NCI-H128 (cell line): ENCODE results near the gene SSR2.
"Not testable (repeated sequence)": the region's sequence is repeated elsewhere in the genome, so short reads cannot be mapped to it uniquely, and the experiment has no call there.

Source experiments
- DNase-seq: peaks from one replicate; lab custom pipeline; 2025; ENCODE audit not compliant: unreplicated experiment; lab: John Stamatoyannopoulos, UW

Gene SSR2

GRCh38 chr1:155996166-155996565 lies 24.6 kb downstream of the SSR2 start:
- DNase-seq: no peak

GRCh38 chr1:155993595-155993994 lies 27.2 kb downstream of the SSR2 start:
- DNase-seq: no peak

- DNase-seq: no peak
Measured at GRCh38 chr1:155990005-155990739, 30.6 kb downstream of the SSR2 start.

GRCh38 chr1:155989242-155990004 lies 31.3 kb downstream of the SSR2 start:
- DNase-seq: peak; percentile 55

GRCh38 chr1:155984903-155985645 lies 35.7 kb downstream of the SSR2 start:
- not testable (repeated sequence) for DNase-seq

- DNase-seq: peak; percentile 85
Measured at GRCh38 chr1:155984341-155984740, 36.4 kb downstream of the SSR2 start.

GRCh38 chr1:155983191-155984024 lies 37.3 kb downstream of the SSR2 start:
- DNase-seq: no peak

GRCh38 chr1:155982106-155982505 lies 38.6 kb downstream of the SSR2 start:
- DNase-seq: no peak

- DNase-seq: no peak
Measured at GRCh38 chr1:155981266-155982088, 39.3 kb downstream of the SSR2 start.

GRCh38 chr1:155979597-155980343 lies 41.0 kb downstream of the SSR2 start:
- DNase-seq: no peak

- DNase-seq: no peak
Measured at GRCh38 chr1:155978973-155979429, 41.8 kb downstream of the SSR2 start.

GRCh38 chr1:155978325-155978972 lies 42.3 kb downstream of the SSR2 start, which contains the start of gene ARHGEF2:
ARHGEF2 (minus strand) TSS chr1:155978547; CDS start chr1:155978427, 120 bp downstream.
- peak; percentile 43 for DNase-seq

- no peak for DNase-seq
Measured at GRCh38 chr1:155977690-155978324, 42.9 kb downstream of the SSR2 start.

- DNase-seq: no peak
Measured at GRCh38 chr1:155976913-155977689, 43.6 kb downstream of the SSR2 start.

GRCh38 chr1:155976062-155976912 lies 44.5 kb downstream of the SSR2 start:
- peak; percentile 79 for DNase-seq

GRCh38 chr1:155975375-155976061 lies 45.2 kb downstream of the SSR2 start:
- DNase-seq: no peak
